PFSK-1 (cell line): ENCODE measurements around the gene APBA2.

Source experiments
- FOXP2 ChIP-seq: optimal IDR thresholded peaks from 2 replicates; pipeline ENCODE3; 2011; ENCODE audit warnings: borderline replicate concordance, control low read depth, inconsistent platforms; ENCODE audit not compliant: insufficient read depth; ENCODE audit errors: extremely low read length, extremely low read depth
- POLR2AphosphoS5 ChIP-seq: IDR thresholded peaks from 2 replicates; pipeline ENCODE4 v1.6.1; 2012; ENCODE audit warnings: low read depth, mild to moderate bottlenecking, control low read depth, low read length, moderate library complexity
- SIN3A ChIP-seq: IDR thresholded peaks from 2 replicates; pipeline ENCODE4 v1.6.1; 2012; ENCODE audit warnings: mild to moderate bottlenecking, low read length, moderate library complexity, borderline replicate concordance; ENCODE audit not compliant: insufficient read depth
- TAF1 ChIP-seq: IDR thresholded peaks from 2 replicates; pipeline ENCODE4 v1.6.1; 2012; ENCODE audit warnings: low read length, control low read depth, borderline replicate concordance; ENCODE audit not compliant: insufficient read depth
- TF ChIP-seq, protein P1 (sequence below), 2 experiments: IDR thresholded peaks; 2 replicates each; pipeline versions ENCODE4 v1.6.1 to v1.8.0; 2011 to 2012; ENCODE audit warnings: low read depth in 2 of 2, low read length in 2 of 2, control low read depth in 1 of 2, inconsistent platforms in 1 of 2, mild to moderate bottlenecking in 1 of 2, moderate library complexity in 1 of 2; ENCODE audit not compliant: insufficient read depth in 1 of 2

Gene APBA2

DNA sequence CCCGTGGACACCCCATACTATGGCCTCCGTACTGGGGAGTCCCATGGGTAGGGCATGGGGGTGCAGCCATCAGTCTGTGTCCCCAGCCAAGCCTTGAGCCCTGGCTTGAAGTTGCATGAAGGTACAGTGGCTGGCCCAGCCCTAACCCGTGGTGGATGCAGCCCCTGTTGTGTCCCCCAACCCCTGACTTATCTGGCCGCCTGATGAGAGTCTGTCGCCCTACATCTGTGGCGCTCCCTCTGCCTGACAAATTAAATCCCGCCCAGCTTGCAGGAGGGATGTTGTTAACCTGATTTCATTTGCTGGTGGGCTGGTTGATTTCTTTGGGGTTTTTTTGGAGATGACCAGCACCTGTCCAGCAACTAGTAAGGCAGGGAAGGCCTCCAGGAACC, 186.1 kb downstream of the APBA2 start:
- TF ChIP-seq POLR2AphosphoS5 (no peak), TAF1 (no peak), SIN3A (no peak), FOXP2 (no peak)
- TF ChIP-seq, protein P1, sequence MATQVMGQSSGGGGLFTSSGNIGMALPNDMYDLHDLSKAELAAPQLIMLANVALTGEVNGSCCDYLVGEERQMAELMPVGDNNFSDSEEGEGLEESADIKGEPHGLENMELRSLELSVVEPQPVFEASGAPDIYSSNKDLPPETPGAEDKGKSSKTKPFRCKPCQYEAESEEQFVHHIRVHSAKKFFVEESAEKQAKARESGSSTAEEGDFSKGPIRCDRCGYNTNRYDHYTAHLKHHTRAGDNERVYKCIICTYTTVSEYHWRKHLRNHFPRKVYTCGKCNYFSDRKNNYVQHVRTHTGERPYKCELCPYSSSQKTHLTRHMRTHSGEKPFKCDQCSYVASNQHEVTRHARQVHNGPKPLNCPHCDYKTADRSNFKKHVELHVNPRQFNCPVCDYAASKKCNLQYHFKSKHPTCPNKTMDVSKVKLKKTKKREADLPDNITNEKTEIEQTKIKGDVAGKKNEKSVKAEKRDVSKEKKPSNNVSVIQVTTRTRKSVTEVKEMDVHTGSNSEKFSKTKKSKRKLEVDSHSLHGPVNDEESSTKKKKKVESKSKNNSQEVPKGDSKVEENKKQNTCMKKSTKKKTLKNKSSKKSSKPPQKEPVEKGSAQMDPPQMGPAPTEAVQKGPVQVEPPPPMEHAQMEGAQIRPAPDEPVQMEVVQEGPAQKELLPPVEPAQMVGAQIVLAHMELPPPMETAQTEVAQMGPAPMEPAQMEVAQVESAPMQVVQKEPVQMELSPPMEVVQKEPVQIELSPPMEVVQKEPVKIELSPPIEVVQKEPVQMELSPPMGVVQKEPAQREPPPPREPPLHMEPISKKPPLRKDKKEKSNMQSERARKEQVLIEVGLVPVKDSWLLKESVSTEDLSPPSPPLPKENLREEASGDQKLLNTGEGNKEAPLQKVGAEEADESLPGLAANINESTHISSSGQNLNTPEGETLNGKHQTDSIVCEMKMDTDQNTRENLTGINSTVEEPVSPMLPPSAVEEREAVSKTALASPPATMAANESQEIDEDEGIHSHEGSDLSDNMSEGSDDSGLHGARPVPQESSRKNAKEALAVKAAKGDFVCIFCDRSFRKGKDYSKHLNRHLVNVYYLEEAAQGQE (IDR thresholded peaks at IDR 0.05; ENCODE audit: insufficient read depth in 1 of 2, low read depth in 2 of 2, low read length in 2 of 2) = no peak

DNA sequence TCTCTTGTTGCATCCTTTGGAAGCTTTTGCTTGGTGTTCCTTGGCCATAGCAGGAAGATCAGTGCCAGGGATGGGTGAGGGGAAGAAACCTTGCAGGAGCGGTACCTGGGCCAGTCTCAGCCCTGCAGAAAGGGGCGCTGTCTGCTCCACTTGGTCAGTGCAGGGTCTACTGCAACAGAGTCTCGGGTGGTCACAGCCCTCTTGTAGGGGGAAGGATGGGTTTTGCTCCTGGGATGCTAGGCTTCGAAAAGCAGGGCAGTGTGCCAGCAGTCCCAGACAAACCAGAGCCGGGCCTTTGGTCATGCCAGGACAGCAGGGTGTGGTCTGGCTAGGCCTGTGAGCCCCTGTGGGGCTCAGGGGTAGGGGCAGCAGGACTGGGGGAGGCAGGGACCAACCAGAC, 186.7 kb downstream of the APBA2 start:
- no peak for TF ChIP-seq SIN3A

DNA sequence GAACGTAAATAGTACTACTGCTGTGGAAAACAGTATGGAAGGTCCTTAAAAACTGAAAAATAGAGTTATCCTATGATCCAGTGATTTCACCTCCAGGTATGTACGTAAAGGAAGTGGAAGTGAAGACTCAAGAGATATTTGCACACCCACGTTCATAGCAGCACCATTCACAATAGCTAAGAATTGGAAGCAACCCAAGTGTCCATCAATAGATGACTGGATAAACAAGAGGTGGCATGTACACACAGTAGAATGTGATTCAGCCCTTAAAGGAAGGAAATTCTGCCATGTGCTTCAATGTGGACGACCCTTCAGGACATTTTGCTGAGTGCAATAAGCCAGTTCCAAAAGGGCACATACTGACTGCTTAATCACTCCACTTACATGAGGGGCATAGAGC, 188.3 kb downstream of the APBA2 start:
- TF ChIP-seq SIN3A = no peak
- TF ChIP-seq POLR2AphosphoS5 = no peak
- no peak for TF ChIP-seq FOXP2
- no peak for TF ChIP-seq TAF1
- TF ChIP-seq, protein P1 (IDR thresholded peaks at IDR 0.05; ENCODE audit: insufficient read depth in 1 of 2, low read depth in 2 of 2, low read length in 2 of 2) = no peak

DNA sequence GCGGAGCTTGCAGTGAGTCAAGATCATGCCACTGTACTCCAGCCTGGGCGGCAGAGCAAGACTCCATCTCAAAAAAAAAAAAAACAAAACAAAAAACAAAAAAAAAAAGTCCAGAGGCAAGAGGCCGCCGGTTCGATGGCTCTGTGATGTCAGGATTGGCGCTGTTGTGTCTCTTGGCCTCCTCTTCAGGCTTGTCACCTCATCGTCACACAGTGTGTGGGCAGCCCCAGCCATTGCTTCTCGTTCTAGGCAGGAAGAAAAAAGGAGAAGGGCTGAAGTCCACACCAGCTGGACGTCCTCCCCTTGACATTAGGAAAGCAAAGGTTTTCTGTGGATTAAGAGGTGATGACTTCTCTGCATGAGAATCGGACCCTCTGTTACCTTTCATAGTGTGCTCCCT, 192.8 kb downstream of the APBA2 start:
- TF ChIP-seq FOXP2 (no peak), SIN3A (no peak), POLR2AphosphoS5 (no peak), TAF1 (no peak)
- TF ChIP-seq, protein P1 (IDR thresholded peaks at IDR 0.05; ENCODE audit: insufficient read depth in 1 of 2, low read depth in 2 of 2, low read length in 2 of 2) = no peak

DNA sequence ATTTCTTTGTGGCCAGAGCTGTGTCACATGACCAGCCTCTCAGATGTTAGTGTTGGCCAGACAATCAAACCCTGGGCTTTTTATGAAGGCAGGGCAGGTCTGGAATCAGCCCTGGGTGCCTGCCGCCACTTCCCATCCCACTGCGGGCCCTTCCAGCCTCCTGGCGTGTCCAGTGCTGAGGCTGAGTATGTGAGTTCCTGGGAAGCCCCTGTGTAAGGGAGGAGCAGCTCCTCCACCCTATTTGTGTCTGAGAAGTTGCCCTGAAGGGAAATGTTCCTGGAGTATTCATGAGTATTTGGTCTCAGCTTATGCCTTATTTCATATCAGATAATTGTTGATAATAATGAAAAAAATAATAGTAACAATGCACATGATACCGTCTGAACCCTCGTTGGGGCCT, 193.7 kb downstream of the APBA2 start:
- TF ChIP-seq SIN3A (no peak), POLR2AphosphoS5 (no peak), TAF1 (no peak), FOXP2 (no peak)
- TF ChIP-seq, protein P1 (IDR thresholded peaks at IDR 0.05; ENCODE audit: insufficient read depth in 1 of 2, low read depth in 2 of 2, low read length in 2 of 2) = no peak

DNA sequence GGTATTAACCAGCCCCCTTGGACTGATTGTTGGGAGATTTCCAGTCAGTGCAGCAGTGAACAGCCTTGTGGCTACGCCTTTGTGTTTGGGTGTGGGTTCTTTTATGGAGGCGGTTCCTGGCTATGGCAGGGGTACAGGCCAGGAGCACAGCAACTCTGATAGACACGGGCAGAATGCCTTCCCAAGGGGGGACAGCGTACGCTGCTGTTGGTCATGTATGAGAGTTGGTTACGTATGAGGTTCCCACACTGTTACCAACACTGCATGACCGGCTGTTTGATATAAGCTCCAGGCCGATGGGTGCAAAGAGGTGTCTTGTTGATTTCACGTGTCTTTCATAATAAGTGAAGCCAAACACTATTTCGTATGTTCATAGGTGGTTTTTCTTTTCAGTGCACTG, 196.0 kb downstream of the APBA2 start:
- TF ChIP-seq SIN3A (no peak), TAF1 (no peak), FOXP2 (no peak), POLR2AphosphoS5 (no peak)
- TF ChIP-seq, protein P1 (IDR thresholded peaks at IDR 0.05; ENCODE audit: insufficient read depth in 1 of 2, low read depth in 2 of 2, low read length in 2 of 2) = no peak
